ENCODE data around the gene CORO2B. TPM values are rescaled to one million over a fixed set of nuclear protein-coding genes. Genes with fewer than 3 reads are reported as not detected.
"Not testable (repeated sequence)": the region's sequence is repeated elsewhere in the genome, so short reads cannot be mapped to it uniquely, and the experiment has no call there.

Gene CORO2B
- total and polyA plus RNA-seq, 5 donors from 2014 or later, result not detected

- not testable (repeated sequence) for H3K4me3 Mint-ChIP-seq; H3K9me3 Mint-ChIP-seq; ATAC-seq (ENCODE audit: low read depth in 2 of 2); H3K27me3 ChIP-seq (ENCODE audit: control insufficient read depth, insufficient read depth, low read length); H3K4me3 ChIP-seq (ENCODE audit: low read depth, low read length); H3K4me1 Mint-ChIP-seq; H3K4me1 ChIP-seq (ENCODE audit: control insufficient read depth, insufficient read depth, low read length, poor library complexity, severe bottlenecking); H3K9me3 ChIP-seq (ENCODE audit: control insufficient read depth in 2 of 2, low read length in 2 of 2); H3K36me3 Mint-ChIP-seq; H3K27ac Mint-ChIP-seq; H3K27ac ChIP-seq (ENCODE audit: insufficient read depth, low read length, poor library complexity, severe bottlenecking); H3K36me3 ChIP-seq (ENCODE audit: control insufficient read depth, insufficient read depth, low read length); DNase-seq
- H3K27me3 Mint-ChIP-seq, result peaks cover 53% of the 10 kb centered on the region
Observed at GRCh38 chr15:68759982-68760579, 181.3 kb downstream of the CORO2B start.

GRCh38 chr15:68763063-68763462 lies 184.3 kb downstream of the CORO2B start:
- Histone ChIP-seq H3K27ac (ENCODE audit: insufficient read depth, low read length, poor library complexity, severe bottlenecking) (no peak overlapping the region), H3K4me3 (ENCODE audit: low read depth, low read length) (no peak overlapping the region), H3K36me3 (ENCODE audit: control insufficient read depth, insufficient read depth, low read length) (no peaks in the 10 kb centered on the region), H3K4me1 (ENCODE audit: control insufficient read depth, insufficient read depth, low read length, poor library complexity, severe bottlenecking) (no peaks in the 10 kb centered on the region), H3K27me3 (ENCODE audit: control insufficient read depth, insufficient read depth, low read length) (peaks cover 3% of the 10 kb centered on the region), H3K9me3 (ENCODE audit: control insufficient read depth in 2 of 2, low read length in 2 of 2) (no peaks in the 10 kb centered on the region)
- Mint-ChIP-seq H3K27me3 (peaks cover 56% of the 10 kb centered on the region), H3K4me3 (no peak overlapping the region), H3K27ac (no peak overlapping the region), H3K4me1 (no peaks in the 10 kb centered on the region), H3K36me3 (no peaks in the 10 kb centered on the region), H3K9me3 (peaks cover 0 to 2% (median 0%) of the 10 kb centered on the region in 7 donors)
- ATAC-seq (ENCODE audit: low read depth in 2 of 2) (no peak), DNase-seq (no peak)

GRCh38 chr15:68764090-68764489 lies 185.3 kb downstream of the CORO2B start:
- peaks cover 0 to 2% (median 0%) of the 10 kb centered on the region in 7 donors for H3K9me3 Mint-ChIP-seq
- Histone ChIP-seq H3K36me3 (ENCODE audit: control insufficient read depth, insufficient read depth, low read length) (no peaks in the 10 kb centered on the region), H3K9me3 (ENCODE audit: control insufficient read depth in 2 of 2, low read length in 2 of 2) (no peaks in the 10 kb centered on the region), H3K4me3 (ENCODE audit: low read depth, low read length) (no peak overlapping the region), H3K27ac (ENCODE audit: insufficient read depth, low read length, poor library complexity, severe bottlenecking) (no peak overlapping the region), H3K27me3 (ENCODE audit: control insufficient read depth, insufficient read depth, low read length) (no peaks in the 10 kb centered on the region), H3K4me1 (ENCODE audit: control insufficient read depth, insufficient read depth, low read length, poor library complexity, severe bottlenecking) (no peaks in the 10 kb centered on the region)
- H3K27me3 Mint-ChIP-seq, result peaks cover 57% of the 10 kb centered on the region
- H3K27ac Mint-ChIP-seq, result no peak overlapping the region
- no peak for DNase-seq
- no peaks in the 10 kb centered on the region for H3K4me1 Mint-ChIP-seq
- ATAC-seq (ENCODE audit: low read depth in 2 of 2), result no peak
- H3K4me3 Mint-ChIP-seq, result no peak overlapping the region
- no peaks in the 10 kb centered on the region for H3K36me3 Mint-ChIP-seq

- Histone ChIP-seq H3K4me3 (ENCODE audit: low read depth, low read length) (no peak overlapping the region), H3K4me1 (ENCODE audit: control insufficient read depth, insufficient read depth, low read length, poor library complexity, severe bottlenecking) (no peaks in the 10 kb centered on the region), H3K27ac (ENCODE audit: insufficient read depth, low read length, poor library complexity, severe bottlenecking) (no peak overlapping the region), H3K27me3 (ENCODE audit: control insufficient read depth, insufficient read depth, low read length) (no peaks in the 10 kb centered on the region), H3K9me3 (ENCODE audit: control insufficient read depth in 2 of 2, low read length in 2 of 2) (no peaks in the 10 kb centered on the region), H3K36me3 (ENCODE audit: control insufficient read depth, insufficient read depth, low read length) (no peaks in the 10 kb centered on the region)
- no peaks in the 10 kb centered on the region for H3K36me3 Mint-ChIP-seq
- H3K27me3 Mint-ChIP-seq, result peaks cover 59% of the 10 kb centered on the region
- no peak overlapping the region for H3K27ac Mint-ChIP-seq
- ATAC-seq (ENCODE audit: low read depth in 2 of 2) (no peak), DNase-seq (no peak)
- H3K4me3 Mint-ChIP-seq, result no peak overlapping the region
- H3K4me1 Mint-ChIP-seq, result no peaks in the 10 kb centered on the region
- peaks cover 0 to 2% (median 0%) of the 10 kb centered on the region in 7 donors for H3K9me3 Mint-ChIP-seq
Observed at GRCh38 chr15:68765602-68766368, 187.0 kb downstream of the CORO2B start.

- no peak overlapping the region for H3K4me3 Mint-ChIP-seq
- no peak overlapping the region for H3K27ac Mint-ChIP-seq
- no peaks in the 10 kb centered on the region for H3K4me1 ChIP-seq (ENCODE audit: control insufficient read depth, insufficient read depth, low read length, poor library complexity, severe bottlenecking)
- no peak overlapping the region for H3K4me3 ChIP-seq (ENCODE audit: low read depth, low read length)
- no peaks in the 10 kb centered on the region for H3K4me1 Mint-ChIP-seq
- H3K36me3 Mint-ChIP-seq, result no peaks in the 10 kb centered on the region
- no peak overlapping the region for H3K27ac ChIP-seq (ENCODE audit: insufficient read depth, low read length, poor library complexity, severe bottlenecking)
- peaks cover 0 to 2% (median 0%) of the 10 kb centered on the region in 7 donors for H3K9me3 Mint-ChIP-seq
- H3K9me3 ChIP-seq (ENCODE audit: control insufficient read depth in 2 of 2, low read length in 2 of 2), result no peaks in the 10 kb centered on the region
- DNase-seq, result no peak
- ATAC-seq (ENCODE audit: low read depth in 2 of 2), result no peak
- H3K27me3 Mint-ChIP-seq, result peaks cover 53% of the 10 kb centered on the region
- H3K36me3 ChIP-seq (ENCODE audit: control insufficient read depth, insufficient read depth, low read length), result no peaks in the 10 kb centered on the region
- no peaks in the 10 kb centered on the region for H3K27me3 ChIP-seq (ENCODE audit: control insufficient read depth, insufficient read depth, low read length)
Observed at GRCh38 chr15:68767833-68768232, 189.0 kb downstream of the CORO2B start.

GRCh38 chr15:68768321-68768720 lies 189.5 kb downstream of the CORO2B start:
- peaks cover 50% of the 10 kb centered on the region for H3K27me3 Mint-ChIP-seq
- Histone ChIP-seq H3K36me3 (ENCODE audit: control insufficient read depth, insufficient read depth, low read length) (no peaks in the 10 kb centered on the region), H3K27ac (ENCODE audit: insufficient read depth, low read length, poor library complexity, severe bottlenecking) (no peak overlapping the region), H3K4me3 (ENCODE audit: low read depth, low read length) (no peak overlapping the region), H3K4me1 (ENCODE audit: control insufficient read depth, insufficient read depth, low read length, poor library complexity, severe bottlenecking) (no peaks in the 10 kb centered on the region), H3K27me3 (ENCODE audit: control insufficient read depth, insufficient read depth, low read length) (no peaks in the 10 kb centered on the region), H3K9me3 (ENCODE audit: control insufficient read depth in 2 of 2, low read length in 2 of 2) (no peaks in the 10 kb centered on the region)
- no peaks in the 10 kb centered on the region for H3K36me3 Mint-ChIP-seq
- no peak overlapping the region for H3K4me3 Mint-ChIP-seq
- no peaks in the 10 kb centered on the region for H3K4me1 Mint-ChIP-seq
- ATAC-seq (ENCODE audit: low read depth in 2 of 2) (no peak), DNase-seq (no peak)
- H3K9me3 Mint-ChIP-seq, result peaks cover 0 to 2% (median 0%) of the 10 kb centered on the region in 7 donors
- H3K27ac Mint-ChIP-seq, result no peak overlapping the region

GRCh38 chr15:68769702-68770101 lies 190.9 kb downstream of the CORO2B start:
- no peak overlapping the region for H3K27ac Mint-ChIP-seq
- H3K9me3 Mint-ChIP-seq, result peaks cover 0 to 1% (median 0%) of the 10 kb centered on the region in 7 donors
- no peak for DNase-seq
- no peak for ATAC-seq (ENCODE audit: low read depth in 2 of 2)
- H3K4me3 Mint-ChIP-seq, result no peak overlapping the region
- no peaks in the 10 kb centered on the region for H3K9me3 ChIP-seq (ENCODE audit: control insufficient read depth in 2 of 2, low read length in 2 of 2)
- peaks cover 39% of the 10 kb centered on the region for H3K27me3 Mint-ChIP-seq
- no peaks in the 10 kb centered on the region for H3K27me3 ChIP-seq (ENCODE audit: control insufficient read depth, insufficient read depth, low read length)
- H3K36me3 ChIP-seq (ENCODE audit: control insufficient read depth, insufficient read depth, low read length), result no peaks in the 10 kb centered on the region
- H3K4me1 ChIP-seq (ENCODE audit: control insufficient read depth, insufficient read depth, low read length, poor library complexity, severe bottlenecking), result no peaks in the 10 kb centered on the region
- no peaks in the 10 kb centered on the region for H3K4me1 Mint-ChIP-seq
- no peaks in the 10 kb centered on the region for H3K36me3 Mint-ChIP-seq
- H3K27ac ChIP-seq (ENCODE audit: insufficient read depth, low read length, poor library complexity, severe bottlenecking), result no peak overlapping the region
- H3K4me3 ChIP-seq (ENCODE audit: low read depth, low read length), result no peak overlapping the region

- Mint-ChIP-seq H3K27me3 (peaks cover 35% of the 10 kb centered on the region), H3K9me3 (peaks cover 0 to 1% (median 0%) of the 10 kb centered on the region in 7 donors), H3K4me1 (no peaks in the 10 kb centered on the region), H3K4me3 (peak overlapping the region in 1 of 4 donors; percentile 61), H3K36me3 (no peaks in the 10 kb centered on the region), H3K27ac (no peak overlapping the region)
- no peaks in the 10 kb centered on the region for H3K4me1 ChIP-seq (ENCODE audit: control insufficient read depth, insufficient read depth, low read length, poor library complexity, severe bottlenecking)
- H3K27ac ChIP-seq (ENCODE audit: insufficient read depth, low read length, poor library complexity, severe bottlenecking), result no peak overlapping the region
- H3K27me3 ChIP-seq (ENCODE audit: control insufficient read depth, insufficient read depth, low read length), result no peaks in the 10 kb centered on the region
- DNase-seq (no peak), ATAC-seq (ENCODE audit: low read depth in 2 of 2) (no peak)
- no peak overlapping the region for H3K4me3 ChIP-seq (ENCODE audit: low read depth, low read length)
- H3K9me3 ChIP-seq (ENCODE audit: control insufficient read depth in 2 of 2, low read length in 2 of 2), result no peaks in the 10 kb centered on the region
- no peaks in the 10 kb centered on the region for H3K36me3 ChIP-seq (ENCODE audit: control insufficient read depth, insufficient read depth, low read length)
Observed at GRCh38 chr15:68770216-68770615, 191.4 kb downstream of the CORO2B start.
